GM19240 (cell line): ENCODE data around the gene NSMCE1.

Source experiments
- DNase-seq: peaks from one replicate; pipeline ENCODE4 v3.0.0; 2011; ENCODE audit warnings: low spot score; ENCODE audit not compliant: insufficient read length

The NSMCE1 gene

GRCh38 chr16:27268376-27269299, at the start of gene NSMCE1:
Gene NSMCE1 (minus strand): TSS chr16:27268772. CDS start chr16:27257570, 11,202 bp downstream.
- peak; percentile 80 for DNase-seq

- DNase-seq, result no peak
Measured at GRCh38 chr16:27317738-27318391, 49.3 kb upstream of the NSMCE1 start.

- no peak for DNase-seq
Measured at GRCh38 chr16:27317320-27317719, 48.7 kb upstream of the NSMCE1 start.

GRCh38 chr16:27316038-27316680, 47.6 kb upstream of the NSMCE1 start:
- no peak for DNase-seq

- DNase-seq, result no peak
Measured at GRCh38 chr16:27315333-27316037, 46.9 kb upstream of the NSMCE1 start.

- no peak for DNase-seq
Measured at GRCh38 chr16:27314986-27315332, 46.4 kb upstream of the NSMCE1 start.

- DNase-seq, result no peak
Measured at GRCh38 chr16:27314161-27314723, 45.7 kb upstream of the NSMCE1 start.

- DNase-seq, result no peak
Measured at GRCh38 chr16:27313422-27314160, 45.0 kb upstream of the NSMCE1 start, which contains the start of gene IL4R. Gene IL4R (plus strand): TSS chr16:27313974. CDS start chr16:27340204, 26,230 bp downstream.

- DNase-seq, result no peak
Measured at GRCh38 chr16:27312580-27313421, 44.2 kb upstream of the NSMCE1 start.

- no peak for DNase-seq
Measured at GRCh38 chr16:27311897-27312303, 43.3 kb upstream of the NSMCE1 start.

- no peak for DNase-seq
Measured at GRCh38 chr16:27311448-27311830, 42.9 kb upstream of the NSMCE1 start.

GRCh38 chr16:27310576-27311447, 42.2 kb upstream of the NSMCE1 start:
- no peak for DNase-seq

- DNase-seq, result no peak
Measured at GRCh38 chr16:27308792-27309191, 40.2 kb upstream of the NSMCE1 start.

- DNase-seq, result no peak
Measured at GRCh38 chr16:27305839-27306442, 37.4 kb upstream of the NSMCE1 start.

GRCh38 chr16:27304881-27305745, 36.5 kb upstream of the NSMCE1 start:
- no peak for DNase-seq

- no peak for DNase-seq
Measured at GRCh38 chr16:27304102-27304501, 35.5 kb upstream of the NSMCE1 start.
